GM12865 (cell line): ENCODE measurements around the gene MPV17.
"Not testable (repeated sequence)": the region's sequence is repeated elsewhere in the genome, so short reads cannot be mapped to it uniquely, and the experiment has no call there.

ENCODE experiments used
- DNase-seq: peaks from one replicate; pipeline ENCODE4 v3.0.0; 2010; ENCODE audit warnings: low read depth
- H3K4me3 ChIP-seq: 2 replicates; pipeline ENCODE4 v1.5.1; 2011; ENCODE audit warnings: mild to moderate bottlenecking, low read depth, low read length, control low read depth
- CTCF ChIP-seq: IDR thresholded peaks from 2 replicates; pipeline ENCODE4 v1.5.1; 2011; ENCODE audit warnings: low read length, control low read depth, low read depth, inconsistent platforms; ENCODE audit not compliant: insufficient read depth; ENCODE audit errors: missing control alignments

MPV17 gene

DNA sequence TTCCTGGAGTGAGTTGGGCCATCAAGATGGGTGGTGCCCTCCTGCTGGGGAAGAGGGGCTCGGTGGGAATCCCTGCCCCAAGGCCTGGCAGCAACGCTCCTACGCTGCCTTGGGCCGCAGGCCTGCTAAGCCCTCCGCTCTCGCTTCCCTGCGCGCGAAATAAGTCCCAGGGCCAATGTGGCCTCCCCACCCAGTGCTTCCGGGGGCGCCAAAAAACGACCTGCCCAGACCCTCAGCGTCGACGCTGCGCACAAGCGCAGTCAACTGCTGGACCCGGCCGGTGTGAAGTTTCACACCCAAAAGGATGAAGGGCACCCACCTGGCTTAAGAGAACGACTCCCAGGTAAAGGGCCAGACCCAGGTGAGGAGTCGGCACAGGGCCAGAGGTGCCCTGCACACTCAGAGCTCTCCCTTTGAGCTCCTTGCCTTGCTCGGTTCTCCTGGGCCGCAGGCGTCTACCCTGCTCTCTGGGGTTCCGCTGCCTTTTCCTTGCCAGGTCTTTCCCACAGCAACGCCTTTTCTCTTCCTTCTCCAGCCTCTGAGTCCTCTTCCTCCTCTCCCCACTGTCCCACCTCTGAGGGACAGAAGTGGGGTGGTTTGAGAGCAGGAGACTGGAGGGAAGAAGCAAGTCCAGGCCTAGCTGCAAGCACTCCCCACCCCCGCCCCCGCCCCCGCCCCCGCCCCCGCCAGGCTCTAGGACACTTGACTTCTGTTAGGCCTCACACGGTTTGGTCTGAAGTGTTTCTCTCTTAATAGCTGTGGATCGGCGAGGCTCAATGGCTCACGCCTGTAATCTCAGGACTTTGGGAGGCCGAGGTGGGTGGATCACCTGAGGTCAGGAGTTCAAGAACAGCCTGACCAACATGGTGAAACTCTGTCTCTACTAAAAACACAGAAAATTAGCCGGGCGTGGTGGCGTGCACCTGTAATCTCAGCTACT, 47.4 kb downstream of the MPV17 start, which contains the start of gene DNAJC5G:
Gene DNAJC5G (plus strand): TSS at position 223 of the 940 bp plus-strand sequence. CDS start 1,296 bp downstream, outside the sequence.
- H3K4me3 ChIP-seq: no peak within 1 kb of the TSS
- DNase-seq: no peak
- TF ChIP-seq CTCF: no peak

DNA sequence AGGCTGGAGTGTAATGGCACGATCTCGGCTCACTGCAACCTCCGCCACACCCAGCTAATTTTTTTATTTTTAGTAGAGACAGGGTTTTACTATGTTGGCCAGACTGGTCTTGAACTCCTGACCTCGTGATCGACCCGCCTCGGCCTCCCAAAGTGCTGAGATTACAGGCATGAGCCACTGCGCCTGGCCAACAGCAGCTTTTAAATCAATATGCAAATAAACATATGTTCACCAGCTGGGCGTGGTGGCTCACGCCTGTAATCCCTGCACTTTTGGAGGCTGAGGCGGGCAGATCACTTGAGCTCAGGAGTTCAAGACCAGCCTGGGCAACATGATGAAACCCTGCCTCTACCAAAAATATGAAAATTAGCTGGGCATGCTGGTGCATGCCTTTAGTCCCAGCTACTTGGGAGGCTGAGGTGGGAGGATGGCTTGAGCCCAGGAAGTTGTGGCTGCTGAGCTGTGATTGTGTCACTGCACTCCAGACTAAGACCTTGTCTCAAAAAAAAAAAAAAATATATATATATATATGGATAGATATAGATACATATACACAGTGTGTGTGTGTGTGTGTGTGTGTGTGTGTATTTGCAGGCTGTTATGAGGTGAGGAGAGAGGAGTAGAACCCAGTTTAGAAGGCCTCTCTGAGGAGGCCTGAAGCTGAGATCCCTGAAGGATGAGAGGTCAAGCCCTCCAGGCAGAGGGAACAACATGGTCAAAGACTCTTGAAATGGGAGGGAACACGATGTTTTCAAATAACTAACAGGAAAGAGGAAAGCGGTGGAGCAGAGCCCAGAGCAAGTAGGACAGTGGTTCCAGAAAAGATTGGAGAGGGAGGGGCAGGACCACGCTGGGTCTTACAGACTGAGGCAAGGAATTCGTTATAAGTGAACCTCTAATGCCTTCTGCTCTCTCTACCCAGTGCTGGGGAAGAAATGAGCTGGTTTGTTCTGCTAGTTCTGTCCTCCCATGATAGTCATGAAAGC, 50.1 kb downstream of the MPV17 start:
- not testable (repeated sequence) for DNase-seq, H3K4me3 ChIP-seq

GRCh38 chr2:27271631-27272340, 51.1 kb downstream of the MPV17 start:
- H3K4me3 ChIP-seq: no peak overlapping the region
- TF ChIP-seq CTCF: no peak
- DNase-seq: no peak

- H3K4me3 ChIP-seq: no peak overlapping the region
- TF ChIP-seq CTCF: no peak
- no peak for DNase-seq
Observed at GRCh38 chr2:27270670-27271069, 52.2 kb downstream of the MPV17 start.

- no peak for DNase-seq
- H3K4me3 ChIP-seq: no peak overlapping the region
- TF ChIP-seq CTCF: no peak
Observed at GRCh38 chr2:27270131-27270530, 52.8 kb downstream of the MPV17 start.

DNA sequence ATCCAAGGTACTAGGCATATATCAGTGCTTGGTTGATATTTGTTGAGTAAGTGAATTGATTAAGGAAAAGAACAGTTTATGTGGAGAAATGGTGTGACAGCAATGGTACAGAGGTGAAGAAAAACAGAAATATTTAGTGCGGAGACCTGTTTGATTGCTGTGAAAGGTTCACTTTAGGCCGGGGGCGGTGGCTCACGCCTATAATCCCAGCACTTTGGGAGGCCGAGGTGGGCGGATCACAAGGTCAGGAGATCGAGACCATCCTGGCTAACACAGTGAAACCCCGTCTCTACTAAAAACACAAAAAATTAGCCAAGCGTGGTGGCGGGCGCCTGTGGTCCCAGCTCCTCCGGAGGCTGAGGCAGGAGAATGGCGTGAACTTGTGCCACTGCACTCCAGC, 54.6 kb downstream of the MPV17 start:
- DNase-seq, H3K4me3 ChIP-seq: not testable (repeated sequence)

GRCh38 chr2:27265536-27265870, 57.4 kb downstream of the MPV17 start:
- no peak for DNase-seq
- no peak overlapping the region for H3K4me3 ChIP-seq
- no peak for TF ChIP-seq CTCF
